Upper lobe of left lung (tissue), 4 donors: ENCODE data around the gene SUSD6.

Experiments
- CTCF ChIP-seq, 6 experiments: fragments of 450-650 bp in 4 of 6; fragments of 200-600 bp in 2 of 6; sonication (generic) in 2 of 6; IDR thresholded peaks; one replicate each; pipeline ENCODE4 v1.5.1; 2016 to 2019; ENCODE audit warnings: antibody characterized with exemption in 6 of 6
- EP300 ChIP-seq, 4 donors: sonication (generic); formaldehyde crosslinking; IDR thresholded peaks; one replicate each; pipeline ENCODE4 v1.5.1; 2017; ENCODE audit warnings: antibody characterized with exemption in 4 of 4, control low read depth in 2 of 4
- POLR2A ChIP-seq, 4 donors: fragments of 450-650 bp; IDR thresholded peaks; one replicate each; pipeline ENCODE4 v1.5.1; 2016 to 2017; ENCODE audit warnings: antibody characterized with exemption in 4 of 4, mild to moderate bottlenecking in 2 of 4
- POLR2AphosphoS5 ChIP-seq, 2 donors: sonication (generic); formaldehyde crosslinking; IDR thresholded peaks; one replicate each; pipeline ENCODE4 v1.5.1; 2017; ENCODE audit warnings: antibody characterized with exemption in 2 of 2

GRCh38 chr14:69652942-69653684, 41.7 kb downstream of the SUSD6 start:
- no peak for TF ChIP-seq CTCF (IDR thresholded peaks at IDR 0.05)
- TF ChIP-seq EP300 (IDR thresholded peaks at IDR 0.05): no peak
- TF ChIP-seq POLR2A (IDR thresholded peaks at IDR 0.05): peak in 1 of 4 donors; percentile 24
- TF ChIP-seq POLR2AphosphoS5 (IDR thresholded peaks at IDR 0.05): peak; percentile 42 to 63
